Loucy (cell line): ENCODE measurements around the gene CRYBA2.

Source experiments
- H2AFZ ChIP-seq: fragments of 200-600 bp; sonication (generic); 2 replicates; pipeline ENCODE4 v1.6.0; 2016; ENCODE audit warnings: antibody characterized with exemption, mild to moderate bottlenecking, low read length, moderate library complexity
- H3F3A ChIP-seq: fragments of 200-600 bp; 2 replicates; pipeline ENCODE4 v1.6.0; 2016; ENCODE audit warnings: antibody characterized with exemption, low read depth, mild to moderate bottlenecking
- H3K27me3 ChIP-seq: fragments of 200-600 bp; sonication (generic); 2 replicates; pipeline ENCODE4 v1.6.1; 2014; ENCODE audit warnings: low read length, mild to moderate bottlenecking; ENCODE audit not compliant: insufficient read depth, poor library complexity, severe bottlenecking
- H3K36me3 ChIP-seq: fragments of 200-600 bp; sonication (generic); 2 replicates; pipeline ENCODE4 v1.6.1; 2016; ENCODE audit warnings: low read length; ENCODE audit not compliant: insufficient read depth
- H3K4me1 ChIP-seq: fragments of 200-600 bp; sonication (generic); 2 replicates; pipeline ENCODE4 v1.5.1; 2014; ENCODE audit warnings: low read length, mild to moderate bottlenecking; ENCODE audit not compliant: insufficient read depth, poor library complexity, severe bottlenecking
- H3K4me2 ChIP-seq: fragments of 200-600 bp; sonication (generic); 2 replicates; pipeline ENCODE4 v1.6.0; 2014; ENCODE audit warnings: antibody characterized with exemption, low read length, low read depth, mild to moderate bottlenecking; ENCODE audit not compliant: poor library complexity, severe bottlenecking
- H3K4me3 ChIP-seq: fragments of 200-600 bp; sonication (generic); 2 replicates; pipeline ENCODE4 v1.5.1; 2014; ENCODE audit warnings: low read length, mild to moderate bottlenecking, mixed read lengths; ENCODE audit not compliant: poor library complexity, severe bottlenecking
- H3K79me2 ChIP-seq: fragments of 200-600 bp; sonication (generic); 2 replicates; pipeline ENCODE4 v1.6.1; 2014; ENCODE audit warnings: low read length; ENCODE audit not compliant: insufficient read depth
- H3K9ac ChIP-seq: fragments of 200-600 bp; sonication (generic); 2 replicates; pipeline ENCODE4 v1.6.0; 2014; ENCODE audit warnings: mild to moderate bottlenecking, low read depth, low read length, moderate library complexity; ENCODE audit not compliant: poor library complexity, severe bottlenecking
- H3K9me2 ChIP-seq: fragments of 200-600 bp; sonication (generic); replicated peaks from 2 replicates; pipeline ENCODE4 v1.6.1; 2016; ENCODE audit warnings: low read depth, low read length, mixed read lengths
- H3K9me3 ChIP-seq: fragments of 200-600 bp; sonication (generic); 2 replicates; pipeline ENCODE4 v1.6.1; 2014; ENCODE audit warnings: mild to moderate bottlenecking, antibody characterized with exemption, low read length, low read depth; ENCODE audit not compliant: insufficient read depth
- H4K20me1 ChIP-seq: fragments of 200-600 bp; sonication (generic); 2 replicates; pipeline ENCODE4 v1.6.0; 2014; ENCODE audit warnings: antibody characterized with exemption, low read length, mild to moderate bottlenecking; ENCODE audit not compliant: insufficient read depth, poor library complexity, severe bottlenecking
- CTCF ChIP-seq: fragments of 200-600 bp; sonication (generic); conservative IDR thresholded peaks from 2 replicates; pipeline ENCODE4 v1.5.1; 2014; ENCODE audit warnings: mild to moderate bottlenecking, antibody characterized with exemption, low read length
- EZH2phosphoT487 ChIP-seq: fragments of 200-600 bp; IDR thresholded peaks from 2 replicates; pipeline ENCODE4 v1.6.1; 2018; ENCODE audit warnings: antibody characterized with exemption, mild to moderate bottlenecking, moderate library complexity, borderline replicate concordance

CRYBA2 gene

GRCh38 chr2:218952160-218952559 lies 41.1 kb downstream of the CRYBA2 start:
- TF ChIP-seq EZH2phosphoT487: no peak
- no peak for TF ChIP-seq CTCF

GRCh38 chr2:218946621-218947020 lies 46.6 kb downstream of the CRYBA2 start:
- Histone ChIP-seq H3K4me2 (no peak overlapping the region), H3K36me3 (no peaks in the 10 kb centered on the region), H2AFZ (no peak overlapping the region), H3K9me2 (no peaks in the 10 kb centered on the region), H3K9ac (no peak overlapping the region), H3K4me1 (no peaks in the 10 kb centered on the region), H3K4me3 (no peak overlapping the region), H3F3A (no peaks in the 10 kb centered on the region), H3K79me2 (no peaks in the 10 kb centered on the region), H4K20me1 (no peaks in the 10 kb centered on the region), H3K27me3 (peaks cover 4% of the 10 kb centered on the region), H3K9me3 (no peaks in the 10 kb centered on the region)
- TF ChIP-seq EZH2phosphoT487 (no peak), CTCF (no peak)

More at GRCh38 chr2:218952160-218952559, 41.1 kb downstream of the CRYBA2 start:
- no peaks in the 10 kb centered on the region for H3K9me2 ChIP-seq
- H3K27me3 ChIP-seq: no peaks in the 10 kb centered on the region
- no peaks in the 10 kb centered on the region for H4K20me1 ChIP-seq
- no peak overlapping the region for H3K4me3 ChIP-seq
- no peaks in the 10 kb centered on the region for H3K36me3 ChIP-seq
- H3K9ac ChIP-seq: no peak overlapping the region
- no peaks in the 10 kb centered on the region for H3F3A ChIP-seq
- no peaks in the 10 kb centered on the region for H3K79me2 ChIP-seq
- H3K4me2 ChIP-seq: no peak overlapping the region
- H3K9me3 ChIP-seq: no peaks in the 10 kb centered on the region
- H2AFZ ChIP-seq: no peak overlapping the region
- H3K4me1 ChIP-seq: no peaks in the 10 kb centered on the region

GRCh38 chr2:218944759-218945404 lies 48.3 kb downstream of the CRYBA2 start:
- Histone ChIP-seq H3K9me2 (no peaks in the 10 kb centered on the region), H3K9ac (no peak overlapping the region), H4K20me1 (no peaks in the 10 kb centered on the region), H2AFZ (no peak overlapping the region), H3K79me2 (no peaks in the 10 kb centered on the region), H3F3A (no peaks in the 10 kb centered on the region), H3K4me2 (no peak overlapping the region), H3K4me1 (no peaks in the 10 kb centered on the region), H3K4me3 (no peak overlapping the region), H3K27me3 (peaks cover 4% of the 10 kb centered on the region), H3K36me3 (no peaks in the 10 kb centered on the region), H3K9me3 (no peaks in the 10 kb centered on the region)
- TF ChIP-seq CTCF: no peak
- TF ChIP-seq EZH2phosphoT487: no peak
